SK-N-MC (cell line): ENCODE measurements around the gene IMMP2L.
A peak's percentile ranks its signal among the peaks of the same experiment; 100 is the strongest.

Experiments
- DNase-seq: peaks from one replicate; pipeline ENCODE4 v3.0.0-alpha.2; 2011; ENCODE audit warnings: low read depth, low spot score
- H3K27ac ChIP-seq: fragments of 200-600 bp; sonication (generic); 2 replicates; pipeline ENCODE4 v1.5.1; 2016; ENCODE audit warnings: mixed run types
- H3K36me3 ChIP-seq: fragments of 200-600 bp; sonication (generic); 2 replicates; pipeline ENCODE4 v1.6.1; 2017; ENCODE audit warnings: antibody characterized with exemption, low read length, mixed read lengths; ENCODE audit not compliant: insufficient read depth
- H3K4me3 ChIP-seq: fragments of 200-600 bp; sonication (generic); 2 replicates; pipeline ENCODE4 v1.5.1; 2016
- H3K9ac ChIP-seq: fragments of 200-600 bp; sonication (generic); 2 replicates; pipeline ENCODE4 v1.8.0; 2017; ENCODE audit warnings: mixed run types, mixed read lengths; ENCODE audit not compliant: insufficient read length
- H3K9me3 ChIP-seq: fragments of 200-600 bp; sonication (generic); 2 replicates; pipeline ENCODE4 v1.6.1; 2017; ENCODE audit warnings: low read depth, mild to moderate bottlenecking, antibody characterized with exemption, low read length, moderate library complexity, mixed read lengths
- EZH2 ChIP-seq: fragments of 200-600 bp; sonication (generic); IDR thresholded peaks from one replicate; pipeline ENCODE4 v1.6.1; 2017; ENCODE audit warnings: antibody characterized with exemption
- FOXP2 ChIP-seq: optimal IDR thresholded peaks from 2 replicates; pipeline ENCODE3; 2011; ENCODE audit warnings: mild to moderate bottlenecking, moderate library complexity; ENCODE audit not compliant: insufficient read depth; ENCODE audit errors: extremely low read length, control extremely low read depth
- POLR2AphosphoS5 ChIP-seq: IDR thresholded peaks from 2 replicates; pipeline ENCODE4 v1.6.1; 2012; ENCODE audit warnings: mild to moderate bottlenecking, low read depth, low read length, borderline replicate concordance

Gene IMMP2L

GRCh38 chr7:110784749-110785148 is 777.5 kb downstream of the IMMP2L start:
- no peak overlapping the region for H3K9ac ChIP-seq
- no peaks in the 10 kb centered on the region for H3K36me3 ChIP-seq
- H3K9me3 ChIP-seq = no peaks in the 10 kb centered on the region
- H3K4me3 ChIP-seq = no peak overlapping the region
- no peak overlapping the region for H3K27ac ChIP-seq
- DNase-seq = no peak
- TF ChIP-seq EZH2 = no peak
- no peak for TF ChIP-seq POLR2AphosphoS5
- TF ChIP-seq FOXP2 = no peak

- Histone ChIP-seq H3K27ac (no peak overlapping the region), H3K4me3 (no peak overlapping the region), H3K9me3 (no peaks in the 10 kb centered on the region), H3K9ac (no peak overlapping the region), H3K36me3 (no peaks in the 10 kb centered on the region)
- no peak for TF ChIP-seq FOXP2
- TF ChIP-seq POLR2AphosphoS5 = no peak
- TF ChIP-seq EZH2 = no peak
- no peak for DNase-seq
These were observed 781.6 kb downstream of the IMMP2L start for GRCh38 chr7:110780712-110781111.

- no peak overlapping the region for H3K4me3 ChIP-seq
- no peak for TF ChIP-seq EZH2
- TF ChIP-seq POLR2AphosphoS5 = no peak
- TF ChIP-seq FOXP2 = no peak
- no peaks in the 10 kb centered on the region for H3K9me3 ChIP-seq
- no peak overlapping the region for H3K27ac ChIP-seq
- H3K36me3 ChIP-seq = no peaks in the 10 kb centered on the region
- H3K9ac ChIP-seq = no peak overlapping the region
- DNase-seq = no peak
These were observed 783.0 kb downstream of the IMMP2L start for GRCh38 chr7:110779339-110779738.

DNA sequence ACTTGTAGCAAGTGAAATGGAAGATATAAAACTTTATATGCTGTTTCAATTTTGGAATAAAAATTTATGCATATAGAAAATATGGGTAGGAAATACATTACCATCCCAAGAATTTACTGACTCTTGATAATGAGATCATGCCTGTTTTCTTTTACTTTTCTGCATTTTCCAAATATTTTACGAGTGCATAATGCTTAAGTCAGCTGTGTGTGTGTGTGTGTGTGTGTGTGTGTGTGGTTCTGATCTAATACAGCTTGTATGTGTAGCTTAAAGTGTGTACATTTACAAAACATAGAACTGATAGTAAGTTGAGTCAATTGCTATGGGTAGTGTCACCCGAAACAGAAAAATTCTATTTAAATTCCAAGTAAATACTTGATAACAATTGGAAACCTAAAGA is 787.2 kb downstream of the IMMP2L start:
- Histone ChIP-seq H3K4me3 (peak overlapping the region; percentile 7; the same call in 1 of the 2 replicates), H3K9ac (no peak overlapping the region), H3K9me3 (no peaks in the 10 kb centered on the region), H3K27ac (0 out of 2 replicates have a peak overlapping the region, but pooled peaks have one; percentile 27), H3K36me3 (no peaks in the 10 kb centered on the region)
- no peak for DNase-seq
- TF ChIP-seq EZH2 (no peak), FOXP2 (no peak)

GRCh38 chr7:110774071-110774470 is 788.2 kb downstream of the IMMP2L start:
- no peak overlapping the region for H3K27ac ChIP-seq
- H3K9ac ChIP-seq = no peak overlapping the region
- peak; percentile 58 for DNase-seq
- TF ChIP-seq EZH2 = no peak
- no peak for TF ChIP-seq POLR2AphosphoS5
- no peak for TF ChIP-seq FOXP2
- no peaks in the 10 kb centered on the region for H3K36me3 ChIP-seq
- H3K9me3 ChIP-seq = no peaks in the 10 kb centered on the region
- no peak overlapping the region for H3K4me3 ChIP-seq

DNA sequence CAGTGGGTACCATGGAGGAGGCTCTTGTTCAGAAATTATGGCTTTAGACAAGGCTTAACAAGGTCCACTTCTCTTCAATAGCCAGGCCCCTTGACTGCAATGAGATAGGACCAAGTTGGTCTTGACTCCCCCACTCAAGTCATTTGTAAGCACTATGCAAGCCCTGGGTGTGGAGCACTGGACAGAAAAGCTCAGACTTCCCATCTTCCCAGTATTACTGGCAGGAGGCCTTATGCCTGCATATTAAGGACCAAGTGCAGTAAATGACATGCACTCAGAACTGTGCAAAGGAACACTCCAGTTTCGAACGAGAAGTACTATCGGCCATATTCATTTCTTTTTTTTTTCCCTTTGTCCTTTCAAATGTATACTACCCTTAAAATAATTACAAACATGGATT is 789.7 kb downstream of the IMMP2L start:
- Histone ChIP-seq H3K9me3 (no peaks in the 10 kb centered on the region), H3K4me3 (no peak overlapping the region), H3K36me3 (no peaks in the 10 kb centered on the region), H3K27ac (no peak overlapping the region), H3K9ac (no peak overlapping the region)
- TF ChIP-seq EZH2 (no peak), POLR2AphosphoS5 (no peak), FOXP2 (no peak)
- DNase-seq = no peak

GRCh38 chr7:110771717-110772116 is 790.6 kb downstream of the IMMP2L start:
- Histone ChIP-seq H3K27ac (no peak overlapping the region), H3K9ac (no peak overlapping the region), H3K9me3 (no peaks in the 10 kb centered on the region), H3K4me3 (no peak overlapping the region), H3K36me3 (no peaks in the 10 kb centered on the region)
- no peak for DNase-seq
- TF ChIP-seq FOXP2 = no peak
- no peak for TF ChIP-seq POLR2AphosphoS5
- TF ChIP-seq EZH2 = no peak

- H3K9ac ChIP-seq = no peak overlapping the region
- no peak overlapping the region for H3K4me3 ChIP-seq
- no peak for TF ChIP-seq POLR2AphosphoS5
- TF ChIP-seq FOXP2 = no peak
- TF ChIP-seq EZH2 = no peak
- DNase-seq = no peak
- H3K36me3 ChIP-seq = no peaks in the 10 kb centered on the region
- H3K9me3 ChIP-seq = no peaks in the 10 kb centered on the region
- H3K27ac ChIP-seq = no peak overlapping the region
These were observed 794.7 kb downstream of the IMMP2L start for GRCh38 chr7:110767550-110768110.

DNA sequence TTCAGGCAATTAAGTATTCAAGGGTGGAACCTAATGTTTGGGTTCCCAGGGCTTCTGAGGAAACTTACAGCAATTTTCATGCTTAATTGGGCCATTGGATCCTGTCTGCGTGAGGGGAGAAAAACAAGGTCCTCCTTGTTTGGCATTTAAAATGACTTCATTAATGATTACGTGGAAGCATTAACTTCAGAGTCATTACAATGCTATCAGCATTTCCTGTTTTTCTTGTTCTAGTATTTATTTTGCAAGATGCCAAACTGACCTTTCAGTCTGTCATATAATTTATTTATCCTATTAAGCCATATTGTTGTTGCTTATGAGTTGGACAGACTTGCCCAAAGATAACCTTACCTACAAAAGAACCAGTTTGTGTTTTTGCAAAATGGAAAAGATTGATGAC is 795.4 kb downstream of the IMMP2L start:
- TF ChIP-seq POLR2AphosphoS5 = no peak
- TF ChIP-seq EZH2 = no peak
- no peak for TF ChIP-seq FOXP2
- Histone ChIP-seq H3K27ac (no peak overlapping the region), H3K9me3 (no peaks in the 10 kb centered on the region), H3K9ac (no peak overlapping the region), H3K4me3 (no peak overlapping the region), H3K36me3 (no peaks in the 10 kb centered on the region)
- no peak for DNase-seq

GRCh38 chr7:110764852-110765251 is 797.4 kb downstream of the IMMP2L start:
- no peak overlapping the region for H3K4me3 ChIP-seq
- DNase-seq = no peak

More at GRCh38 chr7:110764852-110765251, 797.4 kb downstream of the IMMP2L start:
- TF ChIP-seq EZH2 = no peak
- TF ChIP-seq FOXP2 = no peak
- no peak for TF ChIP-seq POLR2AphosphoS5
- no peaks in the 10 kb centered on the region for H3K9me3 ChIP-seq
- no peak overlapping the region for H3K27ac ChIP-seq
- H3K36me3 ChIP-seq = no peaks in the 10 kb centered on the region
- no peak overlapping the region for H3K9ac ChIP-seq
